ENCODE data around the gene LRRTM3. TPM values are rescaled to one million over a fixed set of nuclear protein-coding genes. Genes with fewer than 3 reads are reported as not detected.
A peak's percentile ranks its signal among the peaks of the same experiment; 100 is the strongest.

The LRRTM3 gene
- total and polyA plus RNA-seq, 4 donors, result 0.02 to 0.68 (median 0.06) TPM; not detected in 1

DNA sequence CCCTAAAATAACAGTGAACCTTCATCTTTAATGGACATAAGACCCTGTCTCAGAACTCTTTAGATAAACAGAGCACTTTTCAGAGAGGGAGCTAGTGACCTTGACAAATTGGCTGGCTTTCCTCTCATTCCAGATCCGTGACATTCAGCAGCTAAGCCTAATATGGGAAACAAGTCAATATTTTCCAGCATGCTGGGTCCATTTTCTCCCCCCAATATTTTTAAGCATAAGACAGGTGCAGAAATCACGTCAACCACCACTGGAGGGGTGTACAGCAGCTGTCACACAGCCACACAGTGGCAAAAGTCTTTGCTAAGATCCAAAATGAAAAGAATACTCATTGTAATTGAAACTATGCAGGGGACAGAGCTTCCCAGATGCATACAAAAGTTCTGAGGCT is 26.1 kb downstream of the LRRTM3 start:
- Histone ChIP-seq H3K4me1 (ENCODE audit: control insufficient read depth in 5 of 5, insufficient read depth in 5 of 5, low read length in 5 of 5) (peaks cover 0 to 5% (median 0%) of the 10 kb centered on the region in 5 donors), H3K9ac (ENCODE audit: insufficient read depth in 1 of 2, low read length in 2 of 2) (no peak overlapping the region), H3K9me3 (ENCODE audit: control insufficient read depth in 4 of 4, insufficient read depth in 3 of 4, low read length in 3 of 4) (no peaks in the 10 kb centered on the region), H3K36me3 (ENCODE audit: control insufficient read depth in 4 of 4, insufficient read depth in 4 of 4, low read length in 4 of 4) (no peaks in the 10 kb centered on the region), H3K27me3 (ENCODE audit: control insufficient read depth in 3 of 3, insufficient read depth in 3 of 3, low read length in 2 of 3) (no peaks in the 10 kb centered on the region), H3K4me3 (no peak overlapping the region), H3K27ac (ENCODE audit: low read depth in 1 of 2, low read length in 1 of 2) (no peak overlapping the region)
- ATAC-seq (ENCODE audit: insufficient read depth, low FRiP score) (no peak), DNase-seq (no peak)
- no peak for TF ChIP-seq CTCF (IDR thresholded peaks at IDR 0.05; ENCODE audit: control extremely low read depth, extremely low read depth)
- 61 to 65% methylated on average over 2 of the region's 2 CpGs for WGBS, 2 donors

DNA sequence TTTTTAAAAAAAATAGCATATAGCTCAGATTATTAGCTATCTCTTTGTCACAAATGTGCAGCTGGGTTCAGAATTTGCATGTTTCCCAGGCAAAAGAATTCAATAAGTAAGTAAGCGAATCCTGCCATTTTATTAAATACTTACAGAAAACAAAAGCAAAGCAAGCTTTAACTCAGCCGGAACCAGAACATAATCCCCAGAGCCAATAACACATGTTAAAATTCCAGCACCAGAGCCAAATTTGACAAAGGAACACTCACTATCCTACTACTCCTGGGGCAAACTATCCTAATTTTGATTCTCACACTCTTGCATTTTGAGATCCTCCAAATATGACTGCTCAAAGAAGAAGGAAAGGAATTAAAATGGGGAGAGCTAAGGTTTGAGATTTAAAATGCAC is 32.6 kb downstream of the LRRTM3 start:
- Histone ChIP-seq H3K9ac (ENCODE audit: insufficient read depth in 1 of 2, low read length in 2 of 2) (no peak overlapping the region), H3K36me3 (ENCODE audit: control insufficient read depth in 4 of 4, insufficient read depth in 4 of 4, low read length in 4 of 4) (no peaks in the 10 kb centered on the region), H3K4me3 (no peak overlapping the region), H3K27ac (ENCODE audit: low read depth in 1 of 2, low read length in 1 of 2) (no peak overlapping the region), H3K4me1 (ENCODE audit: control insufficient read depth in 5 of 5, insufficient read depth in 5 of 5, low read length in 5 of 5) (peaks cover 0 to 8% (median 0%) of the 10 kb centered on the region in 5 donors), H3K27me3 (ENCODE audit: control insufficient read depth in 3 of 3, insufficient read depth in 3 of 3, low read length in 2 of 3) (no peaks in the 10 kb centered on the region), H3K9me3 (ENCODE audit: control insufficient read depth in 4 of 4, insufficient read depth in 3 of 4, low read length in 3 of 4) (no peaks in the 10 kb centered on the region)
- no peak for DNase-seq
- TF ChIP-seq CTCF (IDR thresholded peaks at IDR 0.05; ENCODE audit: control extremely low read depth, extremely low read depth), result no peak
- 79 to 84% methylated on average over 2 of the region's 2 CpGs for WGBS, 2 donors
- ATAC-seq (ENCODE audit: insufficient read depth, low FRiP score), result no peak

DNA sequence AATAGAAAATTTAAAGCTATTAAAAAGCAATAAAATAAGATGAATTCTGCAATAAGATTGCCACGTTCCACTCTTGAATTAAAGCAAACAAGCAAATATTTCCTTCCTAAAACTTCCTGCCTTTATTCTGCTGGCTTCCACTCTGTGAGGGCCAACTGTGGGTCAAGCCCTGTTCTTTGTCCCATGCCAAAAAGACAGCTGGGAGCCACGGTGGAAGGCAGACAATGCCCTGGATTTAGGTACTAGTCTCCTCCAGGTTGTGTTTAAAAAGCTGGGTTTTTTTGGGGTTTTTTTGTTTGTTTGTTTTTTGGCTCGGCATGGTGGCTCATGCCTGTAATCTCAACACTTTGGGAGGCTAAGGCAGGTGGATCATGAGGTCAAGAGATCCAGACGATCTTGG is 39.1 kb downstream of the LRRTM3 start:
- ATAC-seq (ENCODE audit: insufficient read depth, low FRiP score) (no peak), DNase-seq (peak in 1 of 3 donors; percentile 30)
- Histone ChIP-seq H3K9ac (ENCODE audit: insufficient read depth in 1 of 2, low read length in 2 of 2) (no peak overlapping the region), H3K27me3 (ENCODE audit: control insufficient read depth in 3 of 3, insufficient read depth in 3 of 3, low read length in 2 of 3) (no peaks in the 10 kb centered on the region), H3K36me3 (ENCODE audit: control insufficient read depth in 4 of 4, insufficient read depth in 4 of 4, low read length in 4 of 4) (no peaks in the 10 kb centered on the region), H3K4me3 (no peak overlapping the region), H3K27ac (ENCODE audit: low read depth in 1 of 2, low read length in 1 of 2) (no peak overlapping the region), H3K4me1 (ENCODE audit: control insufficient read depth in 5 of 5, insufficient read depth in 5 of 5, low read length in 5 of 5) (no peaks in the 10 kb centered on the region), H3K9me3 (ENCODE audit: control insufficient read depth in 4 of 4, insufficient read depth in 3 of 4, low read length in 3 of 4) (no peaks in the 10 kb centered on the region)
- WGBS, 2 donors, result 57 to 63% methylated on average over 4 of the region's 4 CpGs
- TF ChIP-seq CTCF (IDR thresholded peaks at IDR 0.05; ENCODE audit: control extremely low read depth, extremely low read depth), result no peak

GRCh38 chr10:66980246-66980815 is 54.5 kb downstream of the LRRTM3 start:
- Histone ChIP-seq H3K4me3 (no peak overlapping the region), H3K4me1 (ENCODE audit: control insufficient read depth in 5 of 5, insufficient read depth in 5 of 5, low read length in 5 of 5) (peaks cover 0 to 8% (median 0%) of the 10 kb centered on the region in 5 donors), H3K27ac (ENCODE audit: low read depth in 1 of 2, low read length in 1 of 2) (no peak overlapping the region), H3K9me3 (ENCODE audit: control insufficient read depth in 4 of 4, insufficient read depth in 3 of 4, low read length in 3 of 4) (no peaks in the 10 kb centered on the region), H3K27me3 (ENCODE audit: control insufficient read depth in 3 of 3, insufficient read depth in 3 of 3, low read length in 2 of 3) (no peaks in the 10 kb centered on the region), H3K9ac (ENCODE audit: insufficient read depth in 1 of 2, low read length in 2 of 2) (no peak overlapping the region), H3K36me3 (ENCODE audit: control insufficient read depth in 4 of 4, insufficient read depth in 4 of 4, low read length in 4 of 4) (no peaks in the 10 kb centered on the region)
- no peak for ATAC-seq (ENCODE audit: insufficient read depth, low FRiP score)
- TF ChIP-seq CTCF (IDR thresholded peaks at IDR 0.05; ENCODE audit: control extremely low read depth, extremely low read depth), result no peak
- DNase-seq, result no peak
- WGBS, 2 donors, result 86% methylated on average over 4 of the region's 4 CpGs
